ENCODE data around the gene HGF. TPM values are rescaled to one million over a fixed set of nuclear protein-coding genes. Genes with fewer than 3 reads are reported as not detected.

HGF gene
- total RNA-seq, 2 experiments from 2014 or later: not detected

- CTCF ChIA-PET (ENCODE audit: unreplicated experiment): no interaction called here
- POLR2A ChIA-PET: interaction anchor here (0.6 to 1.8 kb wide), 2 partner anchors 43 to 48 kb away, joined by 3 to 5 read pairs; no protein-coding TSS in a partner anchor
Observed at GRCh38 chr7:81687062-81687461, 82.8 kb downstream of the HGF start.

GRCh38 chr7:81685270-81685868, 84.5 kb downstream of the HGF start:
- H3K79me2 ChIP-seq (ENCODE audit: insufficient read depth, low read depth, low read length): no peaks in the 10 kb centered on the region
- ChIA-PET CTCF (ENCODE audit: unreplicated experiment) (no interaction called here), POLR2A (interaction anchor here (0.6 kb wide), 1 partner anchor 1401 kb away, joined by 3 read pairs; no protein-coding TSS in a partner anchor)
- no peak overlapping the region for H3K27ac ChIP-seq (ENCODE audit: low read depth, low read length, poor library complexity, severe bottlenecking)
- no peaks in the 10 kb centered on the region for H3K9me2 ChIP-seq (ENCODE audit: insufficient read depth, low read length)
- H3K4me1 ChIP-seq (ENCODE audit: insufficient read depth, low read length, poor library complexity, severe bottlenecking): no peaks in the 10 kb centered on the region
- TF ChIP-seq EZH2phosphoT487 (IDR thresholded peaks at IDR 0.05; ENCODE audit: borderline replicate concordance, low read depth, low read length): no peak
- TF ChIP-seq, protein P1, sequence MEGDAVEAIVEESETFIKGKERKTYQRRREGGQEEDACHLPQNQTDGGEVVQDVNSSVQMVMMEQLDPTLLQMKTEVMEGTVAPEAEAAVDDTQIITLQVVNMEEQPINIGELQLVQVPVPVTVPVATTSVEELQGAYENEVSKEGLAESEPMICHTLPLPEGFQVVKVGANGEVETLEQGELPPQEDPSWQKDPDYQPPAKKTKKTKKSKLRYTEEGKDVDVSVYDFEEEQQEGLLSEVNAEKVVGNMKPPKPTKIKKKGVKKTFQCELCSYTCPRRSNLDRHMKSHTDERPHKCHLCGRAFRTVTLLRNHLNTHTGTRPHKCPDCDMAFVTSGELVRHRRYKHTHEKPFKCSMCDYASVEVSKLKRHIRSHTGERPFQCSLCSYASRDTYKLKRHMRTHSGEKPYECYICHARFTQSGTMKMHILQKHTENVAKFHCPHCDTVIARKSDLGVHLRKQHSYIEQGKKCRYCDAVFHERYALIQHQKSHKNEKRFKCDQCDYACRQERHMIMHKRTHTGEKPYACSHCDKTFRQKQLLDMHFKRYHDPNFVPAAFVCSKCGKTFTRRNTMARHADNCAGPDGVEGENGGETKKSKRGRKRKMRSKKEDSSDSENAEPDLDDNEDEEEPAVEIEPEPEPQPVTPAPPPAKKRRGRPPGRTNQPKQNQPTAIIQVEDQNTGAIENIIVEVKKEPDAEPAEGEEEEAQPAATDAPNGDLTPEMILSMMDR (conservative IDR thresholded peaks at IDR 0.05; ENCODE audit: low read length): no peak
- no peak overlapping the region for H2AFZ ChIP-seq (ENCODE audit: low read length)
- no peaks in the 10 kb centered on the region for H4K20me1 ChIP-seq (ENCODE audit: insufficient read depth, low read length)
- H3K4me3 ChIP-seq (ENCODE audit: low read depth, low read length, poor library complexity, severe bottlenecking): no peak overlapping the region
- DNase-seq (ENCODE audit: low spot score): no peak
- no peaks in the 10 kb centered on the region for H3K36me3 ChIP-seq (ENCODE audit: insufficient read depth, low read length)
- no TSS peak for BruUV-seq (replicated peaks)
- H3K4me2 ChIP-seq (ENCODE audit: low read length): no peak overlapping the region
- intact Hi-C loops (cut with micrococcal nuclease; ENCODE audit: unreplicated experiment): no loop called here
- no peaks in the 10 kb centered on the region for H3K9me3 ChIP-seq (ENCODE audit: low read length)

More at GRCh38 chr7:81687062-81687461, 82.8 kb downstream of the HGF start:
- no peak for DNase-seq (ENCODE audit: low spot score)
- Histone ChIP-seq H3K9me2 (ENCODE audit: insufficient read depth, low read length) (no peaks in the 10 kb centered on the region), H3K4me2 (ENCODE audit: low read length) (no peak overlapping the region), H3K4me3 (ENCODE audit: low read depth, low read length, poor library complexity, severe bottlenecking) (no peak overlapping the region), H4K20me1 (ENCODE audit: insufficient read depth, low read length) (no peaks in the 10 kb centered on the region), H3K4me1 (ENCODE audit: insufficient read depth, low read length, poor library complexity, severe bottlenecking) (no peaks in the 10 kb centered on the region), H3K79me2 (ENCODE audit: insufficient read depth, low read depth, low read length) (no peaks in the 10 kb centered on the region), H2AFZ (ENCODE audit: low read length) (no peak overlapping the region), H3K27ac (ENCODE audit: low read depth, low read length, poor library complexity, severe bottlenecking) (no peak overlapping the region), H3K9me3 (ENCODE audit: low read length) (no peaks in the 10 kb centered on the region), H3K36me3 (ENCODE audit: insufficient read depth, low read length) (no peaks in the 10 kb centered on the region)
- no TSS peak for BruUV-seq (replicated peaks)
- TF ChIP-seq, protein P1 (conservative IDR thresholded peaks at IDR 0.05; ENCODE audit: low read length): no peak
- TF ChIP-seq EZH2phosphoT487 (IDR thresholded peaks at IDR 0.05; ENCODE audit: borderline replicate concordance, low read depth, low read length): no peak
- intact Hi-C loops (cut with micrococcal nuclease; ENCODE audit: unreplicated experiment): no loop called here

DNA sequence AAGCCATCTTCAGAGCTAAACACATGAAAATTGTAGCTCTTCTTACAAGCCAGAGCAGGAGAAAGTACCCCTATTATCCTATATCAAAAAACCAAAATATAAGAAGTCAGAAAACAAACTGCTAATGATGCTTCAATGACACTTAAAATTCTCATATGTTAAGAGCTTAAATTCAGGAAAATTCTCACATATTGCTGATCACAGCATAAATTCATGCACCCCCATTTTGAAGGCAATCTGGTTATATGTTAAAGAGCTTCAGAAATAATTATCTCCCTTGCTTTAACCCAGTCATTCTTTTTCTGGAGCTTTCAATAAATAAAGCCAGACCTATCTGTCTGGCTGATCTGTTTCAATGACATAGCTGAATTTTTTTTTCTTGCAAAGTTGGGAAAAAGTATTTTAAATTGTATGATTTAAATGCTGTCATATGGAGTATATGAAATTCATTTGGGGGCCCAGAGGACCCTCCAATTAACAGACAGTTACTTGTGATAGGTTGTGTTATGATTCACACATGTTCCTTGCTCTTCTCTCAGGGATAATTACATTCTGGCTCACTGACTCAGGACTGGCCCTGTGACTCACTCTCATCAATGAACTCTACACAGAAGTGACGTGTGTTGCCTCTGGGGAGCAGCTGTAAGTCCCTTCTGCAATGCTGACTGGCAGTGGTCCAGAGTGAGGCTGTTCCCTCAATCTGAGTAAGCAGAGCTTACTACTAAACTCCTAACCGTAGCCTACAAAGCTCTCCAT, 85.2 kb downstream of the HGF start:
- intact Hi-C loops (cut with micrococcal nuclease; ENCODE audit: unreplicated experiment): no loop called here
- Histone ChIP-seq H3K9me2 (ENCODE audit: insufficient read depth, low read length) (no peaks in the 10 kb centered on the region), H3K79me2 (ENCODE audit: insufficient read depth, low read depth, low read length) (no peaks in the 10 kb centered on the region), H2AFZ (ENCODE audit: low read length) (no peak overlapping the region), H3K4me1 (ENCODE audit: insufficient read depth, low read length, poor library complexity, severe bottlenecking) (no peaks in the 10 kb centered on the region), H3K9me3 (ENCODE audit: low read length) (no peaks in the 10 kb centered on the region), H3K27ac (ENCODE audit: low read depth, low read length, poor library complexity, severe bottlenecking) (no peak overlapping the region), H3K4me3 (ENCODE audit: low read depth, low read length, poor library complexity, severe bottlenecking) (no peak overlapping the region), H3K36me3 (ENCODE audit: insufficient read depth, low read length) (no peaks in the 10 kb centered on the region), H3K4me2 (ENCODE audit: low read length) (no peak overlapping the region), H4K20me1 (ENCODE audit: insufficient read depth, low read length) (no peaks in the 10 kb centered on the region)
- no TSS peak for BruUV-seq (replicated peaks)
- ChIA-PET POLR2A (interaction anchor here (0.6 to 0.8 kb wide), 2 partner anchors 8 to 1400 kb away, joined by 3 to 4 read pairs; no protein-coding TSS in a partner anchor), CTCF (ENCODE audit: unreplicated experiment) (no interaction called here)
- TF ChIP-seq, protein P1 (conservative IDR thresholded peaks at IDR 0.05; ENCODE audit: low read length): no peak
- no peak for TF ChIP-seq EZH2phosphoT487 (IDR thresholded peaks at IDR 0.05; ENCODE audit: borderline replicate concordance, low read depth, low read length)
- no peak for DNase-seq (ENCODE audit: low spot score)
